Mucosa of rectum (tissue), 2 donors: Measurements from ENCODE around the gene DCUN1D2.

ENCODE experiments used
- H3K27ac ChIP-seq, 2 donors: one replicate each; pipeline ENCODE4 v1.7.0; 2013; ENCODE audit warnings: inconsistent platforms in 2 of 2, low read depth in 2 of 2, low read length in 2 of 2
- H3K27me3 ChIP-seq, 2 donors: one replicate each; pipeline ENCODE4 v1.7.0; 2013; ENCODE audit warnings: low read length in 2 of 2; ENCODE audit not compliant: control insufficient read depth in 2 of 2, insufficient read depth in 2 of 2
- H3K36me3 ChIP-seq, 2 donors: one replicate each; pipeline ENCODE4 v1.7.0; 2013; ENCODE audit warnings: low read length in 2 of 2; ENCODE audit not compliant: control insufficient read depth in 2 of 2, insufficient read depth in 2 of 2
- H3K4me1 ChIP-seq, 2 donors: one replicate each; pipeline ENCODE4 v1.7.0; 2013; ENCODE audit warnings: low read length in 2 of 2, mild to moderate bottlenecking in 1 of 2; ENCODE audit not compliant: control insufficient read depth in 2 of 2, insufficient read depth in 2 of 2
- H3K4me3 ChIP-seq, 2 donors: one replicate each; pipeline ENCODE4 v1.7.0; 2013; ENCODE audit warnings: low read length in 2 of 2
- H3K9ac ChIP-seq, 2 donors: one replicate each; pipeline ENCODE4 v1.7.0; 2013; ENCODE audit warnings: low read length in 2 of 2, low read depth in 1 of 2, mild to moderate bottlenecking in 1 of 2
- H3K9me3 ChIP-seq, 2 donors: one replicate each; pipeline ENCODE4 v1.7.0; 2013; ENCODE audit warnings: low read length in 2 of 2; ENCODE audit not compliant: control insufficient read depth in 2 of 2
- donor health status: healthy.
- donor health status: Normal muscosa, but diverticular disease.

Gene DCUN1D2

DNA sequence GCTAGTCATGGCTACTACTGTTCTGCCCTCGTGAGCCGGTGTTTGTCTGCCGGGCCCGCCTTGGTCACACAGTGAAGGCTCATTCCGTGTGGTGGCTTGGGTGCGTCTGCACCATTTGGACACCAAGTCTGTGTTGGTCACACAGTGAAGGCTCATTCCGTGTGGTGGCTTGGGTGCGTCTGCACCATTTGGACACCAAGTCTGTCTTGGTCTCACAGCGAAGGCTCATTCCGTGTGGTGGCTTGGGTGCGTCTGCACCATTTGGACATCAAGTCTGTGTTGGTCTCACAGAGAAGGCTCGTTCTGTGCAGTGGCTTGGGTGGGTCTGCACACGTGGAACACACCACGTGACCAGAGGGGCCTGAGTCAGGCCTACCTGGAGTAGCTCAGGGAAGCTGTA, 29.0 kb upstream of the DCUN1D2 start:
- Histone ChIP-seq H3K27ac (no peak overlapping the region), H3K4me1 (no peaks in the 10 kb centered on the region), H3K36me3 (peaks cover 13 to 16% of the 10 kb centered on the region in 2 donors), H3K4me3 (no peak overlapping the region), H3K9me3 (no peaks in the 10 kb centered on the region), H3K27me3 (no peaks in the 10 kb centered on the region), H3K9ac (no peak overlapping the region)

DNA sequence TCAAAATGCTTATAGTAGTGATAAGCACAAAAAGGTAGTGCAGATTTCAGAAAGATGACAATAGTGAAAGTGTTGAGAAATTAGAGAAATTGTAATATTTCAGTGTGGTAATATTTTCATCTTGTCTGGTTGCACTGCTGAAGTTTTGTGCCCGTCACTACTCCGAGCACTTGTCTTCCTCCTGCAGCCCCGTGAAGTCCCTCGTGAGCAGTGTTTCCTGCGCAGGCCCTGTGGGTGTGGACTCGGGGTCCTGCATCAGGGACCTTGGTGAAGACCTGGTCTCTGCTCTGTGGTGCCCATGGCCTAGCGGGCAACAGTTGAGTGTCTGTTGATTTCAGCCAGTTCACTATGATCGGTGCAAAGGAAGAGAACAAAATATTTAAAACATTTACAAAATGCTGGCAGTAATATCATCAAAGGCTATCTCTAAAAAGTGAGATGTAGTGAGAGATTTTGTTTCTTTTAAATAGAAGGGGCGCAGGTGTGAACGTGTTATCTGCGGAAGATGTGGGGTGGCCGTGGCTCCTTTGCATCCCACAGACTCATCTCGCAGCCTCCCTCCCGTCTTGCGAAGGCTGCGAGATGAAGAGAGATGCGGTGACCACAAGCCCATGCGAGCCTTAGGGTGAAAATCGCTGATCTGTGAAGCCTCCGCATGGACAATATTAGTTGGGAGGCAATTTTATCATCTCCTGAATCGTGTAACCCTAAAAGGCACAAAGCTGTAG, 27.7 kb upstream of the DCUN1D2 start:
- Histone ChIP-seq H3K4me1 (no peaks in the 10 kb centered on the region), H3K36me3 (peaks cover 13 to 16% of the 10 kb centered on the region in 2 donors), H3K9me3 (no peaks in the 10 kb centered on the region), H3K27ac (no peak overlapping the region), H3K4me3 (no peak overlapping the region), H3K9ac (no peak overlapping the region), H3K27me3 (no peaks in the 10 kb centered on the region)

DNA sequence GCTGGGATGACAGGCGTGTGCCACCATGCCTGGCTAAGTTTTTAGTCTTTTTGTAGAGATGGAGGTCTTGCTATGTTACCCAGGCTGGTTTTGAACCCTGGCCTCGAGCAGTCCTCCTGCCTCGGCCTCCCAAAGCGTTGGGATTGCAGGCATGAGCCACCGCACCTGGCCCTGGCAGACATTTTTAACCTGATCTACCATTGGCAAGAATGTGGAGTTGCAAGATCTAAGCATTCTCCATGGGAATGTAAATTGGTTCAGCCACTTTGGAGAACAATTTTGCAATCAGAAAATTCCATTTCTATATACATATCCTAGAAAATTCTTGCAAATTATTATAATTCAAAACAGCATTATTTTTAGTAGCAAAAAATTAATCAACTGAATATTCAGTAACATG, 24.3 kb upstream of the DCUN1D2 start:
- Histone ChIP-seq H3K36me3 (peaks cover 19 to 25% of the 10 kb centered on the region in 2 donors), H3K4me1 (no peaks in the 10 kb centered on the region), H3K27ac (no peak overlapping the region), H3K4me3 (no peak overlapping the region), H3K9me3 (no peaks in the 10 kb centered on the region), H3K9ac (no peak overlapping the region), H3K27me3 (no peaks in the 10 kb centered on the region)

DNA sequence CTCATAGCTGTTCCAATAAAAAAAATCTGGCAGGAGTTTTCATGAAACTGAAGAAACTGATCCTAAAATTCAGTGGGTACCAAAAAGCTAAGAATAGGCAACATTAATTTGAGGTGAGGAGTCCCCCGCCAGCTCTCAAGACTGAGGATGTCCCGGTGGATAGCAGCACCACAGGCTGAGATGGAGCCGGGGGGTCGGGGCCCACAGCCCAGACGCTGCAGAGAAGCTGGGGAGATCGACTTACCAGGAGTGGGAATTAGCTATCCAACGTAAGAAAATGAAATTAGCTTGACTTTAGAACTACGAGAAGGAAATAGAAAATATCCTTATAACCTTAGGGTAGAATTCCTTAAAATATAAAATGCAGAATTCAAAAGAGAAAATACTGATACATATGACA, 23.2 kb upstream of the DCUN1D2 start:
- Histone ChIP-seq H3K4me1 (no peaks in the 10 kb centered on the region), H3K9me3 (no peaks in the 10 kb centered on the region), H3K27ac (no peak overlapping the region), H3K4me3 (no peak overlapping the region), H3K27me3 (no peaks in the 10 kb centered on the region), H3K9ac (no peak overlapping the region), H3K36me3 (peaks cover 19 to 24% of the 10 kb centered on the region in 2 donors)

DNA sequence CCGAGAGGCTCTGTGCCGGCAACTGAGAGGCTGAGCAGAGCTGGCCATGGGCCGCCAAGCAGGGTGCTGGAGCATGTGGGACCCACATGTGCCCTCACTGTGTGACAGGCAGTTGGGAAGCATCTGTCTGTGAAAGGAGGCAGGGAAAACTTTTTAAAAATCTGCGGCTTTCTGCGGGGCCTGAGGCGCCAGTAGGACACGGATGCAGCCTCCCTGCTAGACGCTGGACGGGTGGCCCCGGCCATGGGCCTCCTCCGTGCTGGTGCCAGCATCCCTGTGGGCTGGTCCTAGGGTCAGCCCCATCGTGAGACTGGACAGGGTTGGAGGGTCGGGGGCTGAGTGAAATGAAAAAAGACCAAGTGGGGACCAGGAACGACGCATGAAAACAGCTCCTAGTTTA, 20.9 kb upstream of the DCUN1D2 start:
- Histone ChIP-seq H3K36me3 (peaks cover 15 to 21% of the 10 kb centered on the region in 2 donors), H3K9ac (no peak overlapping the region), H3K27ac (no peak overlapping the region)

DNA sequence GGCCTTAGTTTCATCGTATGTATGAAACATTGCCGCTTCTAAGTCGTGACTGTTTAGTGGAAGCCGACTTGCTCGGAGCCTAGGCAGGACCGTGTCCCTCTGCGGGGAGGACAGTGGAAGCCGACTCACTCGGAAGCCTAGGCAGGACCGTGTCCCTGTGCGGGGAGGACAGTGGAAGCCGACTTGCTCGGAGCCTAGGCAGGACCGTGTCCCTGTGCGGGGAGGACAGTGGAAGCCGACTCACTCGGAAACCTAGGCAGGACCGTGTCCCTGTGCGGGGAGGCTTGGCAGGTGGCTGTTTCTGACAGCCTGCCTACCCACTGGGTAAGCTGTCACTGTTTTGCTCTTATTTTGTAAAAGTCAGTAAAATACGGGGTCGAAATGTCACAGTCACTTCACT, 20.4 kb upstream of the DCUN1D2 start:
- H3K27me3 ChIP-seq, result no peaks in the 10 kb centered on the region
- H3K4me3 ChIP-seq, result no peak overlapping the region
- H3K9me3 ChIP-seq, result no peaks in the 10 kb centered on the region
- no peak overlapping the region for H3K9ac ChIP-seq
- no peak overlapping the region for H3K27ac ChIP-seq
- H3K4me1 ChIP-seq, result no peaks in the 10 kb centered on the region
- H3K36me3 ChIP-seq, result peaks cover 15 to 21% of the 10 kb centered on the region in 2 donors

More for the DNA sequence above, 20.9 kb upstream of the DCUN1D2 start:
- Histone ChIP-seq H3K9me3 (no peaks in the 10 kb centered on the region), H3K4me1 (no peaks in the 10 kb centered on the region), H3K4me3 (no peak overlapping the region), H3K27me3 (no peaks in the 10 kb centered on the region)

DNA sequence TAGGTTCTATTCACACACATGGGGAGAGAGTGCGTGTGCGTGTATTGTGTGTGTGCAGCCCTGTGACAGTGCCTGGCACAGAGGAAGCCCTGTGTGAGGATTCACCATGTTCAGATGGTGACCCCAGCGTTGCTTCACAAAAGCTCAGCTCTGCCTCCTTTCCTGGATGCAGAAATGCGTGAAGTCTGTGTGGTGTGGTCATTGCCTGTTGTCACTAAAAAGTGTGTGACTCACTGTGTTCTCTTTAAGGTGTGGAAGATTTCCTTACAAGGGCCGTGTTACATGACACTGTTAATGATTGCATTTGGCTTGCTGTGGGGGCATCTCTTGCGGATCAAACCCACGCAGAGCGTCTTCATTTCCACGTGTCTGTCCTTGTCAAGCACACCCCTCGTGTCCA, 19.5 kb upstream of the DCUN1D2 start:
- Histone ChIP-seq H3K27ac (no peak overlapping the region), H3K4me1 (no peaks in the 10 kb centered on the region), H3K9me3 (no peaks in the 10 kb centered on the region), H3K4me3 (no peak overlapping the region), H3K9ac (no peak overlapping the region), H3K27me3 (no peaks in the 10 kb centered on the region), H3K36me3 (peaks cover 15 to 21% of the 10 kb centered on the region in 2 donors)

DNA sequence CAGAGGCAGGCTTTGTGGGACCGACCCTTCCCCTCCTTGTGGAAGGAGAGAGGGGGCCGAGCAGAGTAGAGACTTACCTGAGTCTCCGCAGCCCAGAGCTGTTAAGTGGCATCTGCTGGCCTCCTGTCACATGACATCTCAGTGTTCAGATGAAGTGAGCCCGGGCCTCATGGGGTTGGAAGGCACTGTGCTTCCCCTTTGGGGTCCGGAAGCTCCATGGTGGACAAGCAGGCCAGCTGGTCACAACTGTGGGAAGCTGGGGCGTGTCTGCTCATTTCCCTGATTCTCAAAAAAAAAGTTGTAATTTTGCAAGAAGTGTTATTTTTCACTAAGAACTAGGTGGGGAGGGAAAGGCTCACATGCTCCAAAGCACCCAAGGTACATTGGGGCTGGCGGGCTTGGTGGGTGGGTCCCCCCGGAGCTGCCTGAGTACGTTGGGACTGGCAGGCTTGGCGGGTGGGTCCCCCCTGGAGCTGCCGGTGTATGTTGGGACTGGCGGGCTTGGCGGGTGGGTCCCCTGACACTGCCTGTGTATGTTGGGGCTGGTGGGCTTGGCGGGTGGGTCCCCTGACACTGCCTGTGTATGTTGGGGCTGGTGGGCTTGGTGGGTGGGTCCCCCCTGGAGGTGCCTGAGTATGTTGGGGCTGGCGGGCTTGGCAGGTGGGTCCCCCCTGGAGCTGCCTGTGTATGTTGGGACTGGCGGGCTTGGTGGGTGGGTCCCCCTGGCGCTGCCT, 18.2 kb upstream of the DCUN1D2 start:
- Histone ChIP-seq H3K27ac (no peak overlapping the region), H3K27me3 (no peaks in the 10 kb centered on the region), H3K36me3 (peaks cover 24 to 31% of the 10 kb centered on the region in 2 donors), H3K4me1 (no peaks in the 10 kb centered on the region), H3K9me3 (no peaks in the 10 kb centered on the region), H3K4me3 (no peak overlapping the region), H3K9ac (no peak overlapping the region)

DNA sequence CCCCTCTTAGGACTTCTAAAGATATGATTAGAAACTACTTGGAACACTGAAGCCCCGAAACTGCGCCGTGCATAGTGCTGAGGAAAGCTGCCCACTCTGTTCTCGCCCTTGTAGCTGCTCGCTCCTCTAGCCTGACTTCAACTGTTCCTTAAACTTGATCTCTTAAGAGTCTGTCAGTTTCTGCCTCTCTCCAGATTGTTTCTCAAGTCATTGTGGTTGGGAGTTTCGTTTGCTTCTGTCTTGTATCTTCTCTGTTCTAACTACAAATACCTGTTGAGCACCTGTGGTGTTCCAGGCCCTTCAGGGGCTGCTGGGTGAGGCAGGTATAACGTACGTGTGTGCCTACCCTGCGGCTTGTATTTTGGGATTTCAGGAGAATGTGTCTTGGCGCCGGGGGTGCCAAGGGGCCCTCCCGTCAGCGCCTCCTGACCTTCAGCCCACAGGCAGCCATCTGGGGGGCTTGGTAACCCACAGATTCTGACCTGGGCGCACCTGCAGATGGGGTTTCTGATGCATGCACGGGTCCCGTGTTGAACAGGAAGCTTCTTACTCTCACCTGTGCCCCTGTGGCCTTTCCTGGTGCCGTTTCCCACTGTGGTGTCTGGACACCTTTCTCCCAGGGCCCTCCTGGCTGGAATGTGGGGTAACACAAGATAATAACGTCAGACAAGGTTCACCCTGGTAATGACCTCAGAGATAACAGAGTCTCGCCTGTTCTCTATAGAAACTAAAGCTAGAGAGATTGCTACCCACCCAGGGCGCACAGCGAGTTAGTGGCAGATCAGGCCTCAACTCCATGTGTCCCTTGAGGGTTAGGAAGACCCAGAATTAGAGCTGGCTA, 17.2 kb upstream of the DCUN1D2 start:
- Histone ChIP-seq H3K27me3 (no peaks in the 10 kb centered on the region), H3K9ac (no peak overlapping the region), H3K4me1 (no peaks in the 10 kb centered on the region), H3K27ac (no peak overlapping the region), H3K4me3 (no peak overlapping the region), H3K9me3 (no peaks in the 10 kb centered on the region), H3K36me3 (peaks cover 26 to 35% of the 10 kb centered on the region in 2 donors)

DNA sequence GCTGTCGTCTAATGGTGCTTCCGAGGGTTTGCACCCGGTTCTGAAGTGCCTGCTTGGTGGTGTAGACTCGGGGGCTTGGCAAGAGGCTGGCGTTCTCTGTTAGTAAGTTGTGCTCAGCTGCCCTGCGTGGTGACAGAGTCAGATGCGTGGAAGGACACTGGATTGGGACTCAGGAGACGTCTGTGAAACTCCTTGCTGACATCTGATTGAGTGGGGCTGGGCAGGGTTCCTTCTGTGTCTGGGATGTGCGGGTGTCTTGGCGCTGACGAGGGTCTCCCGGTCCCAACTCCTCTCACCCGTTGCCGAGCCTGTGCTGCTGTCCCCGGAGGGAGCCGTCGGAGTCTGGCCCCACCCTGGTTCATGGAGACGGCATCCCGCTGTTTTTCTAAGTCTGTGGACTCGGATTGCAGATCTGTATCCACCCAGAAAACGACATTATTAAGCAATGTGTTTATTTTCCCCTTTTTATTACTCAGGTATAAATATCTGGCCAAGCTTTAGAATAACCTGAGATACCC, 16.4 kb upstream of the DCUN1D2 start:
- no peak overlapping the region for H3K9ac ChIP-seq
- H3K36me3 ChIP-seq, result peaks cover 27 to 41% of the 10 kb centered on the region in 2 donors
- H3K27ac ChIP-seq, result no peak overlapping the region
- no peak overlapping the region for H3K4me3 ChIP-seq
- no peaks in the 10 kb centered on the region for H3K27me3 ChIP-seq
- no peaks in the 10 kb centered on the region for H3K4me1 ChIP-seq
- H3K9me3 ChIP-seq, result no peaks in the 10 kb centered on the region
